CD4-positive, CD25-positive, alpha-beta regulatory T cell (primary cell): ENCODE results near the gene SAPCD2. TPM values are rescaled to one million over a fixed set of nuclear protein-coding genes. Genes with fewer than 3 reads are reported as not detected.
A peak's percentile ranks its signal among the peaks of the same experiment; 100 is the strongest.
"Not testable (repeated sequence)": the region's sequence is repeated elsewhere in the genome, so short reads cannot be mapped to it uniquely, and the experiment has no call there.

ENCODE experiments used
- ATAC-seq, 2 donors: fragments of 150-1000 bp; cut with Tn5 transposase; one replicate each; pipeline ENCODE4 v1.10.0; 2021; ENCODE audit warnings: low read depth in 2 of 2, moderate number of reproducible peaks in 2 of 2, moderate library complexity in 1 of 2
- DNase-seq, 3 donors: peaks; one replicate each; pipeline versions ENCODE4 v3.0.0 to v3.0.0-alpha.2; 2012 to 2022; ENCODE audit warnings: mixed read lengths in 1 of 3
- H3K27ac ChIP-seq: one replicate; pipeline ENCODE4 v1.7.0; 2013; ENCODE audit warnings: mild to moderate bottlenecking, low read length; ENCODE audit not compliant: insufficient read depth, poor library complexity, severe bottlenecking
- H3K27me3 ChIP-seq: one replicate; pipeline ENCODE4 v1.7.0; 2013; ENCODE audit warnings: low read length; ENCODE audit not compliant: control insufficient read depth, insufficient read depth
- H3K36me3 ChIP-seq: one replicate; pipeline ENCODE4 v1.7.0; 2013; ENCODE audit warnings: mild to moderate bottlenecking, low read length, moderate library complexity; ENCODE audit not compliant: control insufficient read depth, insufficient read depth
- H3K4me1 ChIP-seq: 2 replicates; pipeline ENCODE4 v1.7.0; 2013; ENCODE audit warnings: mild to moderate bottlenecking, low read length; ENCODE audit not compliant: insufficient read depth, control insufficient read depth, poor library complexity, severe bottlenecking
- H3K4me3 ChIP-seq: one replicate; pipeline ENCODE4 v1.7.0; 2013; ENCODE audit warnings: low read depth, mild to moderate bottlenecking, low read length, moderate library complexity
- H3K9me3 ChIP-seq, 2 experiments: 1 replicate in 1 of 2; 2 replicates in 1 of 2; pipeline ENCODE4 v1.7.0; 2013; ENCODE audit warnings: low read length in 2 of 2, mild to moderate bottlenecking in 1 of 2, moderate library complexity in 1 of 2; ENCODE audit not compliant: control insufficient read depth in 2 of 2
- H3K27ac Mint-ChIP-seq, 3 donors: one replicate each; pipeline ENCODE4 v1.8.0; 2020 to 2022; ENCODE audit warnings: mild to moderate bottlenecking in 3 of 3, mixed read lengths in 3 of 3, moderate library complexity in 2 of 3
- H3K27me3 Mint-ChIP-seq: one replicate; pipeline ENCODE4 v1.8.0; 2022; ENCODE audit warnings: mild to moderate bottlenecking, mixed read lengths
- H3K36me3 Mint-ChIP-seq: one replicate; pipeline ENCODE4 v1.8.0; 2020; ENCODE audit warnings: mixed read lengths
- H3K4me1 Mint-ChIP-seq, 4 donors: one replicate each; pipeline ENCODE4 v1.8.0; 2020 to 2022; ENCODE audit warnings: mixed read lengths in 4 of 4, mild to moderate bottlenecking in 1 of 4
- H3K4me3 Mint-ChIP-seq, 4 donors: one replicate each; pipeline ENCODE4 v1.8.0; 2020 to 2022; ENCODE audit warnings: mild to moderate bottlenecking in 4 of 4, mixed read lengths in 4 of 4, moderate library complexity in 3 of 4
- H3K9me3 Mint-ChIP-seq, 7 donors: one replicate each; pipeline ENCODE4 v1.8.0; 2020 to 2022; ENCODE audit warnings: mixed read lengths in 7 of 7, mild to moderate bottlenecking in 3 of 7, moderate library complexity in 2 of 7
- polyA plus RNA-seq, 4 donors: library from polyadenylated mRNA; unstranded; fragments of 300-500 nt; fragmentation: Illumina TruSeq; gene quantifications; one replicate each; pipeline ENCODE4 v1.2.3, GENCODE V29; 2021
- total RNA-seq: library from RNA; stranded (reverse); gene quantifications from one replicate; pipeline ENCODE4 v1.2.3, GENCODE V29; 2022

Gene SAPCD2
- total and polyA plus RNA-seq, 5 donors from 2014 or later = 0.09 to 1.2 (median 0.19) TPM

DNA sequence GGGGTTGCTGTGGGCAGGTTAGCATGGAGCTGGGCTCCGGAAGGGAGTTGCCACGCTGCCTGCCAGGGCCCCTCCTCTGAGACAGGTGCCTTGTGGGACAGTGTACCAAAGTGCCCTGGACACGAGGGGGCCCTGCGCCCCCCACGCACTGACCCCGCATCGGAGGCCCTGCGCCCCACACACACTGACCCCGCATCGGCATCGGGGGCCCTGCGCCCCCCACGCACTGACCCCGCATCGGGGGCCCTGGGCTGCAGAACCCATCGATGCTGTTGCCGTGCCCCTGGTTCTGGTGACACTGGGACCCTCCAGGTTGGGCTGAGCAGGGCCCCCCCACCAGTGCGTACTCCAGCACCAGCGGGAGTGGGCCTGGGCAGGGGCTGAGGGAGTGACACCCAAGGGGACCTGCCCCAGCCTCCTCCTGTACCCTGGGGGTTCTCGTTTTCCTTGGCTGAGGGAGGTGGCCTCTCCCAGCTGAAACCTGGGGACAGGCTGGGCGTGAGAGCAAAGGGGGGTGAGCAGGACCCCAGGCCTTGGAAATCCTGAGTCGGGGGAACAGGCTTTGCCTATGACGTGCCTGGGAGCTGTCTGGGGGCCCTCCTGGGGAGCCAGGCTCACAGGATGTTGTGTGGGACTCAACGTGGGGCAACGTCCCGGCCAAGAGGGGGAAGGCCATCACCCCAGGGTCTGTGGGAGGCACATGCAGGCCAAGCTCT, 6.9 kb downstream of the SAPCD2 start:
- Histone ChIP-seq H3K4me3 (no peak overlapping the region), H3K27me3 (no peaks in the 10 kb centered on the region), H3K4me1 (peaks cover 8% of the 10 kb centered on the region), H3K36me3 (no peaks in the 10 kb centered on the region), H3K27ac (no peak overlapping the region), H3K9me3 (no peaks in the 10 kb centered on the region)
- H3K9me3 Mint-ChIP-seq = peaks cover 0 to 1% (median 0%) of the 10 kb centered on the region in 7 donors
- H3K27ac Mint-ChIP-seq = no peak overlapping the region
- DNase-seq (no peak), ATAC-seq (no peak)
- no peak overlapping the region for H3K4me3 Mint-ChIP-seq
- H3K4me1 Mint-ChIP-seq = peaks cover 4 to 8% (median 7%) of the 10 kb centered on the region in 4 donors
- H3K27me3 Mint-ChIP-seq = peaks cover 4% of the 10 kb centered on the region
- H3K36me3 Mint-ChIP-seq = no peaks in the 10 kb centered on the region

DNA sequence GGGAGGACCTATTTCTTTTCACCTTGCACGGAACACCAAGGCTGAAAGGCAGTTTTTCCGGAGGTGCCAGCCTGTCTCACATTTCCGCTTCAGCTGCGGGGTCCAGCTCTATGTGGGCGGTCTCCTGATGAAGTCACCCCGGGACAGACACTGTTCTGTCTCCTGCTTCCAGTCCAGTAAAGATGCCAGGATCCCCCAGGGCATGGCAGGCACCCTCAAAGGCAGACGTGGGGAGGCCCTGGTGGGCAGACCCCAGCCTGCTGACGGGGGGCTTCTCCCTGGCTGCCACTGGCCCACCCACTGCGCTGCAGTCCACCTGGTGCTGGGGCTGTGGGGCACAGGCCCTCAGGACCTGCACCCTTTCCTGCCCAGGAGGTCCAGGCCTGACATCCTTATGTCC, 7.6 kb downstream of the SAPCD2 start:
- H3K4me1 Mint-ChIP-seq, H3K36me3 Mint-ChIP-seq, H3K4me1 ChIP-seq, H3K27ac ChIP-seq, DNase-seq, ATAC-seq, H3K9me3 Mint-ChIP-seq, H3K27ac Mint-ChIP-seq, H3K4me3 ChIP-seq, H3K9me3 ChIP-seq, H3K27me3 Mint-ChIP-seq, H3K4me3 Mint-ChIP-seq, H3K27me3 ChIP-seq, H3K36me3 ChIP-seq: not testable (repeated sequence)

DNA sequence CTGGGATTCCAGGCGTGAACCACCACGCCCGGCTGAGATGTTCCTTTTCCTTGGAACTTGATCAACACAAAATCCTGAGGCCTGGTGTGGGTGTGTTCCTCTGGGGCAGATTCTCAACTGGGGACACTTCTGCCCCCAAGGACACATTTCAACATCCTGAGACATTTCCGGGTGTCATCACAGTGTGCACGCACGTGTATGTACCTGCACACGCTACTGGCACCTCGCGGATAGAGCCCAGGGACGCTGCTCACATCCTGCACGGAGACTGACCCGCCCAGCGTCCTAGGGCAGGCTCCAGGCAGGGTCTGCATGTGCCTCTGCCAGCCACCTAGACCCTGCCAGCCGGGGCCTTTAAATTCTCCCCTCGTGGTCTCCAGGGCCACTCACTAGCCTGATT, 8.0 kb downstream of the SAPCD2 start:
- H3K27ac ChIP-seq = no peak overlapping the region
- Mint-ChIP-seq H3K4me1 (peaks cover 0 to 3% (median 1%) of the 10 kb centered on the region in 4 donors), H3K9me3 (no peaks in the 10 kb centered on the region), H3K36me3 (no peaks in the 10 kb centered on the region), H3K27me3 (peaks cover 5% of the 10 kb centered on the region), H3K27ac (no peak overlapping the region), H3K4me3 (no peak overlapping the region)
- H3K4me3 ChIP-seq = no peak overlapping the region
- DNase-seq = no peak
- no peak for ATAC-seq
- H3K4me1 ChIP-seq = peaks cover 1% of the 10 kb centered on the region
- H3K9me3 ChIP-seq = no peaks in the 10 kb centered on the region
- no peaks in the 10 kb centered on the region for H3K27me3 ChIP-seq
- H3K36me3 ChIP-seq = no peaks in the 10 kb centered on the region

DNA sequence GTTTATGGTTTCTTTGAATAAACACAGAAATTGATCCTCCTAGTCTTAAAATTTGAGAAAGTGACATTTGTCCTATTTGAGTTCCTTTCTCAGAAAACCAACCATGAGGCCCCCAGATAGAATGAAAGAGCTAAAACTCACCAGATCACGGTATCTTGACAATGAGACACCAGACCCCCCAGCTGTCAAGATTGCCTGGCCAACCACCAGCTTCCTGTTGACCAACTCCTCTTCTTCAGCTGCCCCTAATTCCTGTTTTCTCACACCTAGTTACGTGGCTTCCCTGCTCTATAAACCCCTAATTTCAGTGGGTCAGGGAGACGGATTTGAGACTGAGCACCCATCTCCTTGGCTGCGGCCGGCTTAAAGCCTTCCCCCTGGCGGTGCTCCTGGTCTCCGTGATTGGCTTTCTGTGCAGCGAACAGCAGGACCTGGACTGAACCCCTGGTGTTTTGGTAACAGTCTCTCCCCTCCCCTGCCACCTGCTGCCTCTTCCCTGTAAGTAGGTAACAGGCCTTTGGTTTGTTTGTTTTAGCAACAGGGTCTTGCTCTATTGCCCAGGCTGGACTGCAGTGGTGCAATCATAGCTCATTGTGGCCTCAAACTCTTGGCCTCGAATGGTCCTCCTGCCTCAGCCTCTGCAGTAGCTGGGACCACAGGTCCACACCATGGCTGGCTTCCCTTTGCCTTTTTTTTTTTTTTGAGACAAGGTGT, 11.7 kb downstream of the SAPCD2 start:
- Mint-ChIP-seq H3K27me3 (peaks cover 13% of the 10 kb centered on the region), H3K27ac (no peak overlapping the region), H3K4me1 (no peaks in the 10 kb centered on the region), H3K36me3 (no peaks in the 10 kb centered on the region), H3K4me3 (no peak overlapping the region), H3K9me3 (no peaks in the 10 kb centered on the region)
- no peak for DNase-seq
- Histone ChIP-seq H3K4me3 (no peak overlapping the region), H3K27me3 (no peaks in the 10 kb centered on the region), H3K9me3 (no peaks in the 10 kb centered on the region), H3K27ac (no peak overlapping the region), H3K36me3 (no peaks in the 10 kb centered on the region), H3K4me1 (peaks cover 7% of the 10 kb centered on the region)
- no peak for ATAC-seq

DNA sequence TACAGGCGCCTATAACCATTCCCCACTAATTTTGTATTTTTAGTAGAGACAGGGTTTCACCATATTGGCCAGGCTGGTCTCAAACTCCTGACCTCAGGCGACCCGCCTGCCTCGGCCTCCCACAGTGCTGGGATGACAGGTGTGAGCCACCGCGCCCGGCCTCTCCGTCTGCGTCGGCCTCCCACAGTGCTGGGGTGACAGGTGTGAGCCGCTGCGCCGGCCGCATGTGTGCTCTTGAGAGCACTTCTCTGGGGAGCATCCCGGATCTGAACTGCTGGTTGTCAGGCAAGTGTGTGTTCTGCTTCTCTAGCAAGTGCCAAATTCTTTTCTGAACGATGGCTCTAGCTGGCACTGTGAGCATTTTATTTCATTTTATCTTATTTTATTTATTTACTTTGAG, 12.8 kb downstream of the SAPCD2 start:
- no peaks in the 10 kb centered on the region for H3K9me3 Mint-ChIP-seq
- Histone ChIP-seq H3K4me1 (peaks cover 18% of the 10 kb centered on the region), H3K36me3 (no peaks in the 10 kb centered on the region), H3K4me3 (no peak overlapping the region), H3K9me3 (no peaks in the 10 kb centered on the region), H3K27ac (no peak overlapping the region), H3K27me3 (peaks cover 1% of the 10 kb centered on the region)
- peaks cover 13% of the 10 kb centered on the region for H3K27me3 Mint-ChIP-seq
- ATAC-seq = no peak
- H3K36me3 Mint-ChIP-seq = no peaks in the 10 kb centered on the region
- peak overlapping the region in 1 of 4 donors; percentile 29 for H3K4me3 Mint-ChIP-seq
- H3K4me1 Mint-ChIP-seq = peaks cover 0 to 4% (median 0%) of the 10 kb centered on the region in 4 donors
- no peak overlapping the region for H3K27ac Mint-ChIP-seq
- no peak for DNase-seq

DNA sequence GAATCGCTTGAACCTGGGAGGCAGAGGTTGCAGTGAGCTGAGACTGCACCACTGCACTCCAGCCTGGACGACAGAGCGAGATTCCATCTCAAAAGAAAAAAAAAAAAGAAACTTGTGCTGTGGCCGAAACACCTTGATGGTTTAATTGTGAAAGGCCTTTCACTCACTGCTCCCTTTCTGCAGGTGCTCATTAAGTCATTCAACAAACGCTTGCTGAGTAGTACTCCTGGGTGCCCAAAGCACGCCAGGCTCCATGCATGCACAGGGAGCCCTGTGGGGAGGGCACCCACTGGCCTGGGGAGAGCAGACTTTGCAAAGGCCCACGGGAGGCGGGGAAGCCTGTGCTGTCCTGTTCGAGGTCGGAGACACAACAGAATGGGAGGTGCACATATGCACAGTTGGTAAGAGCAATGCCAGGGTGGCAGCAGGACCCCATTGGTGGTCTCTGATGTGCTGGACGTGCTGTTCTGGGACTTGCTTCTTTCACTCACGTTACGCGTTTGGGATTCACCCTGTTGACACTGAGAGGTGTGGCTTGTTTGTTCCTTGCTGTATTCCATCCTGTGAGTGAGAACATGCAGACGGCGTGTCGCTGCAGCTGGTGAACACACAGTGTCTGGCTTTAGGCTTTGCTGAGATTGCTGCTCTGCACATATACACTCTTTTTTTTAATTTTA, 13.5 kb downstream of the SAPCD2 start:
- H3K27ac Mint-ChIP-seq = no peak overlapping the region
- Histone ChIP-seq H3K36me3 (no peaks in the 10 kb centered on the region), H3K27me3 (peaks cover 3% of the 10 kb centered on the region), H3K27ac (no peak overlapping the region), H3K4me3 (no peak overlapping the region), H3K9me3 (no peaks in the 10 kb centered on the region), H3K4me1 (peaks cover 18% of the 10 kb centered on the region)
- H3K4me1 Mint-ChIP-seq = peaks cover 0 to 4% (median 0%) of the 10 kb centered on the region in 4 donors
- DNase-seq (no peak), ATAC-seq (no peak)
- peaks cover 14% of the 10 kb centered on the region for H3K27me3 Mint-ChIP-seq
- no peaks in the 10 kb centered on the region for H3K36me3 Mint-ChIP-seq
- no peak overlapping the region for H3K4me3 Mint-ChIP-seq
- H3K9me3 Mint-ChIP-seq = no peaks in the 10 kb centered on the region

DNA sequence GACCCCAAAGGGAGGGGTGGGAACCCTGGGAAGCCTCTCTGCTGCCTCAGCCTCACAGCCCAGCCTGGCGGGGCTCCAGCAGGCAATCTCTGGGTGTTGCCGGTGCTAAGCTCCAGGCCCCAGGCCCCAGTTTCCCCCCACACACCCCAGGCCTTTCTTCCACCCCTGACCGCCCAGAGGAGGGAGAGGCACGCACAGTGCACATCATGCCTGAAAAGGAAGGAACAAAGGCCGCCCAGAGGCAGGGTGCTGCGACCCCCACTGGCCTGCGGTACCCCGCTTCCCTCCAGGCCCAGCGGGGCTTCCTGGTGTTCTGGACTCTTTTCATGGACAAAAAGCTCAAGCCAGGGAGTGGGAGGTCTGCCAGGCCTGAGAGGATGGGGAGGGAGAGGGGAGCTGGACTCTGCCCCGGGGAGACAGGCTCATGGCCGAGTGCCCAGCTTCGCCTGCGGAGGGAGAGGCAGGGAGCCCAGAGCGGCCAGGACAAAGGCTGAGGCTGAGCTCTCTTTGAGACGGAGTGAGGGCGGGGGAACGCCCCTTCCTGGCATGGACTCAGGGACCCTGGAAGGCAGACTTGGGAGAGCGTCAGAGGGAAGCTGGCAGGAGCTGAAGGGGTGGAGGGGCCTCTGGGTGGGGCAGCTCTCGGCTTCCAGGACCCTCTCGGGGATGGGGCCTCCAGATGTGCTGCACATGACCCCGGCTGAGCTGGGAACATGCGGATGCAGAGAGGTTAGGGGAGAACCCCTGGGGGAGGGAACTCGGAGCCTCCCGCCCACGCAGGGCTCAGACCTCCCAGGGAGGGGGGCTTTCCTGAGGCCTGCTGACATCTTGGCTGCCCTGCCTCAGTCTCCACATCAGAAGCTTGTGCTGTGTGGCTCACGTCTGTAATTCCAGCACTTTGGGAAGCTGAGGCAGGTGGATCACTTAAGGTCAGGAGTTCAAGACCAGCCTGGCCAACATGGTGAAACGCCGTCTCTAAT, 14.7 kb downstream of the SAPCD2 start:
- Mint-ChIP-seq H3K27ac (no peak overlapping the region), H3K36me3 (no peaks in the 10 kb centered on the region), H3K27me3 (peaks cover 23% of the 10 kb centered on the region), H3K4me3 (peak overlapping the region in 1 of 4 donors; percentile 15), H3K9me3 (no peaks in the 10 kb centered on the region), H3K4me1 (peaks cover 0 to 4% (median 0%) of the 10 kb centered on the region in 4 donors)
- H3K4me3 ChIP-seq = no peak overlapping the region
- H3K4me1 ChIP-seq = peaks cover 18% of the 10 kb centered on the region
- peaks cover 3% of the 10 kb centered on the region for H3K27me3 ChIP-seq
- DNase-seq (no peak), ATAC-seq (no peak)
- H3K36me3 ChIP-seq = no peaks in the 10 kb centered on the region
- H3K27ac ChIP-seq = no peak overlapping the region
- H3K9me3 ChIP-seq = no peaks in the 10 kb centered on the region
